Measurements from ENCODE around the gene PPP1R15A.
"Not testable (repeated sequence)": the region's sequence is repeated elsewhere in the genome, so short reads cannot be mapped to it uniquely, and the experiment has no call there.

Gene PPP1R15A

DNA sequence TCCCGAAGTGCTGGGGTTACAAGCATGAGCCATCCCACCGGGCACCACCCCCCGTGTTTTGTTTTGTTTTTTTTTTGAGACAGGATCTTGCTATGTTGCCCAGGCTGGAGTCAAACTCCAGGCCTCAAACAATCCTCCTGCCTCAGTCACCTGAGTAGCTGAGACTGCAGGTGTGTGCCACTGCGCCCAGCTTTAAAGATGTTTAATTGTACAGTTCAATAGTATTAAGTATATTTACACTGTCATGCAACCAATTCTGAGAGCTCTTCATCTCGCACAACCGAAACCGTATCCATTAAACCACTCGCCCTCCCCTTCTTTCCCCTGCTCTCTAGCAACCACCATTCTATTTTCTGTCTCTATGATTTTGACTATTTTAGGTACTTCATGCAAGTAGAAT lies 43.5 kb downstream of the PPP1R15A start:
- no peak for DNase-seq

DNA sequence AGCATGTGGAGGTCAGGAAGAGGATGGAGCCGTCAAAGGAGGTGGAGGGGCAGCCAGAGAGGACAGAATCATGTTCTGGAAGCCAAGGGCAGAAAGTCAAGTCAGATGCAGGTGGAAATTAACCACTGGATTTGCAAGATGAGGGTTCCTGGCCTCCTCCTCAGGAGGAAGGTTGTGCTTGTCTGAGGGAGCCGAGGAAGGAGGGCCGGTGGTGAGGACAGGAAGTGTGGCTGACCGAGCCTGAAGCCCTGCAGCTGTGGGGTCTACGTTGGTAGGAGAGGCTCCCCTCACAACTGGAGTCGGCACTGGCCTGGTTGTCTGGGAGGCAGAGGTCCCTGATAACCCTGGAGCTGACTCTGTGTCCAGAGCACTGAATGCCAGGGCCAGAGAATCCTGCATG lies 45.9 kb downstream of the PPP1R15A start:
- DNase-seq = no peak

DNA sequence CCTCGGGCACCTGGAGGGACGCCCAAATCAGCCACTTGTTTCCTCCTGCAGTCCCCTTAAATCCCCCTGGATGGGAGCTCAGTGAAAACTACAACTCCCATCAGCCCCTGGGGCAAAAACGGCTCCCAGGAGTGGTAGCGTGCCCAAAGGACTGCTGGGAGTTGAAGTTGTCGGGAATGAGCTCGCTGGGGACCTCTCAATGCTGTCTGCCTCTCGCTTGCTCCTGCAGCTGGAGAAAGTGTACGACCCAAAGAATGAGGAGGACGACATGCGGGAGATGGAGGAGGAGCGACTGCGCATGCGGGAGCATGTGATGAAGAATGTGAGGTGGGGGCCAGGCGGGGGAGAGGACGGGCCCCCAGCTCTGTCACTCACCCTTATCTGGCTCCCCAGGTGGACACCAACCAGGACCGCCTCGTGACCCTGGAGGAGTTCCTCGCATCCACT lies 46.6 kb downstream of the PPP1R15A start:
- DNase-seq = peak; percentile 39

DNA sequence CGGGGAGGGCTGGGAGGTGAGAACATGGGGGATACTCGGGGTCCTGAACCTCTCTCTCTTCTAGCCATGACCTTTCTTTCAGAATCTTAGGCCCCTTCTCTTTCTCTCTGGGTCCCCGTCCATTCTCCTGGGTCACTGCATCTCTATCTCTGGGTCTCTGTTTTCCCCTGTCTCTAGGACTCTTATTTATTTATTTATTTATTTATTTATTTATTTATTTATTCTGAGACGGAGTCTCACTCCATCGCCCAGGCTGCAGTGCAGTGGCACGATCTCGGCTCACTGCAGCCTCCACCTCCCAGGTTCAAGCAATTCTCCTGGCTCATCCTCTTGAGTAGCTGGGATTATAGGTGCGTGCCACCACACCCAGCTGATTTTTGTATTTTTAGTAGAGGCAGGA lies 47.0 kb downstream of the PPP1R15A start:
- not testable (repeated sequence) for DNase-seq

DNA sequence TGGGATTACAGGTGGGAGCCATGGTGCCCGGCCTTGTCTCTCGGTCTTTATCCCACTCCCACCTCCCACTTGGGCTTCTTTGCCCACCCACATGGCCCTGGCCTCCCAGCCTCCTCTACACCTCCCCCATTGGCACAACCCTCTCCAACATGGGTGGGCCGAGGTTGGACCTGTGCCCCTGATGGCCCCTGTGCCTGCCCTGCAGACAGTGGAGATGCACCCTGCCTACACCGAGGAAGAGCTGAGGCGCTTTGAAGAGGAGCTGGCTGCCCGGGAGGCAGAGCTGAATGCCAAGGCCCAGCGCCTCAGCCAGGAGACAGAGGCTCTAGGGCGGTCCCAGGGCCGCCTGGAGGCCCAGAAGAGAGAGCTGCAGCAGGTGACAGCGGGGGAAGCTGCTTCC lies 48.7 kb downstream of the PPP1R15A start:
- no peak for DNase-seq

DNA sequence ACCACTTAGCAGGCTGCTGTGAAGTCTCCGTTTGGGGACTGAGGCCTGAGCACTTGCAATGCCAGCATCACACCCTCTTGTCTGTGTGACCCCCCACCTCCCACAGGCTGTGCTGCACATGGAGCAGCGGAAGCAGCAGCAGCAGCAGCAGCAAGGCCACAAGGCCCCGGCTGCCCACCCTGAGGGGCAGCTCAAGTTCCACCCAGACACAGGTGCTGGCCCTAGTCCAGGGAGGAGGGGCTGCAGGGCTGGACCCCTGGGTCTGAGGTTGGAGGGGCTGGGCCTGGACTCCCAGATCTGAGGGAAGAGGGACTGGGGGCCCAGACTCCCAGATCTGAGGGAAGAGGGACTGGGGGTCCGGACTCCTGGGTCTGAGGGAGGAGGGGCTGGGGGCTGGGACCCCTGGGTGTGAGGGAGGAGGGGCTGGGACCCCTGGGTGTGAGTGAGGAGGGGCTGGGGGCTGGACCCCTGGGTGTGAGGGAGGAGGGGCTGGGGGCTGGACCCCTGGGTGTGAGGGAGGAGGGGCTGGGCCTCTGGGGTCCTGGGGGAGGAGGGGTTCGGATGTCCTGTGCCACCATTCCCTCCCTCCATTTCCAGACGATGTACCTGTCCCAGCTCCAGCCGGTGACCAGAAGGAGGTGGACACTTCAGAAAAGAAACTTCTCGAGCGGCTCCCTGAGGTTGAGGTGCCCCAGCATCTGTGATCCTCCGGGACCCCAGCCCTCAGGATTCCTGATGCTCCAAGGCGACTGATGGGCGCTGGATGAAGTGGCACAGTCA lies 49.7 kb downstream of the PPP1R15A start:
- no peak for DNase-seq

DNA sequence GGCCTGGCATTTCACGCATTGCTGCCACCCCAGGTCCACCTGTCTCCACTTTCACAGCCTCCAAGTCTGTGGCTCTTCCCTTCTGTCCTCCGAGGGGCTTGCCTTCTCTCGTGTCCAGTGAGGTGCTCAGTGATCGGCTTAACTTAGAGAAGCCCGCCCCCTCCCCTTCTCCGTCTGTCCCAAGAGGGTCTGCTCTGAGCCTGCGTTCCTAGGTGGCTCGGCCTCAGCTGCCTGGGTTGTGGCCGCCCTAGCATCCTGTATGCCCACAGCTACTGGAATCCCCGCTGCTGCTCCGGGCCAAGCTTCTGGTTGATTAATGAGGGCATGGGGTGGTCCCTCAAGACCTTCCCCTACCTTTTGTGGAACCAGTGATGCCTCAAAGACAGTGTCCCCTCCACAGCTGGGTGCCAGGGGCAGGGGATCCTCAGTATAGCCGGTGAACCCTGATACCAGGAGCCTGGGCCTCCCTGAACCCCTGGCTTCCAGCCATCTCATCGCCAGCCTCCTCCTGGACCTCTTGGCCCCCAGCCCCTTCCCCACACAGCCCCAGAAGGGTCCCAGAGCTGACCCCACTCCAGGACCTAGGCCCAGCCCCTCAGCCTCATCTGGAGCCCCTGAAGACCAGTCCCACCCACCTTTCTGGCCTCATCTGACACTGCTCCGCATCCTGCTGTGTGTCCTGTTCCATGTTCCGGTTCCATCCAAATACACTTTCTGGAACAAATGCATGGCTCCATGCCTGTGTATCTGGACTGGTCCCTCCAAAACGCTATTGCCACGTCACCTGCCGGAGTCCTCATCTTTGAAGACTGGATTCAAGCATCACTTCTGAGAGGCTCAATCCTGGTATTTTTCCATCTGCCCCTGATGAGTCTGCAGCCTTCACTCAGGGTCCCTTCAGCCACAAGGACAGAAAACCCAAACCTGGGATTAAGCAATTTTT lies 50.6 kb downstream of the PPP1R15A start:
- no peak for DNase-seq

DNA sequence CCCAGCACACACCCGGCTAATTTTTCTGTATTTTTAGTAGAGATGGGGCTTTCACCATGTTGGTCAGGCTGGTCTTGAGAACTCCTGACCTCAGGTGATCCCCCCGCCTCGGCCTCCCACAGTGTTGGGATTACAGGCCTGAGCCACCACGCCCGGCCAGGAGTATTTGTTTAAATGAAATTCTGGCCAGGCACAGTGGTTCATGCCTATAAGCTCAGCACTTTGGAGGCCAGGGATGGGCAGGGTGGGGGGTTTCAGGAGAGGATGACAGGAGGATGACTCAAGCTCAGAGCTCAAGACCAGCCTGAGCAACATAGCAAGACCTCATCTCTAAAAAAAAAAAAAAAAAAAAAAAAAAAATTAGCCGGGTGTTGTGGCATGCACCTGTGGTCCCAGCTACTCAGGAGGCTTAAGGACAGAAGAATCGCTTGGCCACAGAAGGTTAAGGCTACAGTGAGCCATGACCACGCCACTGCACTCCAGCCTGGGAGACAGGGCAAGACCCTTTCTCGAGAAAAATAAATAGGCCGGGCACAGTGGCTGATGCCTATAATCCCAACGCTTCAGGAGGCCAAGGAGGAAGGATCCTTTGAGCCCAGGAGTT lies 53.1 kb downstream of the PPP1R15A start:
- no peak for DNase-seq
